HG03064 (cell line): ENCODE data around the gene POLQ.
"Not testable (repeated sequence)": the region's sequence is repeated elsewhere in the genome, so short reads cannot be mapped to it uniquely, and the experiment has no call there.

Experiments
- ATAC-seq: cut with Tn5 transposase; IDR thresholded peaks from one replicate; pipeline ENCODE4 v1.9.1; 2021; ENCODE audit warnings: low read depth; ENCODE audit not compliant: unreplicated experiment

Gene POLQ

GRCh38 chr3:121545574-121546455 is at the start of gene POLQ:
POLQ (minus strand) TSS chr3:121545988; CDS start chr3:121545877, 111 bp downstream.
- ATAC-seq = peak; percentile 73

GRCh38 chr3:121594850-121595249 is 49.1 kb upstream of the POLQ start:
- no peak for ATAC-seq

- ATAC-seq = not testable (repeated sequence)
Measured at GRCh38 chr3:121593806-121594205, 48.0 kb upstream of the POLQ start.

GRCh38 chr3:121592856-121593702 is 47.3 kb upstream of the POLQ start, which contains the start of gene FBXO40:
FBXO40 (plus strand) TSS chr3:121593379; CDS start chr3:121620576, 27,197 bp downstream.
- ATAC-seq = no peak

GRCh38 chr3:121584418-121584817 is 38.6 kb upstream of the POLQ start:
- no peak for ATAC-seq

- no peak for ATAC-seq
Measured at GRCh38 chr3:121581691-121582090, 35.9 kb upstream of the POLQ start.

GRCh38 chr3:121574449-121574848 is 28.7 kb upstream of the POLQ start:
- no peak for ATAC-seq

- ATAC-seq = no peak
Measured at GRCh38 chr3:121567649-121568048, 21.9 kb upstream of the POLQ start, which contains the start of gene ARGFX. ARGFX (plus strand) TSS chr3:121567949; CDS start chr3:121570714, 2,765 bp downstream.

GRCh38 chr3:121566773-121567172 is 21.0 kb upstream of the POLQ start:
- no peak for ATAC-seq

GRCh38 chr3:121562148-121562547 is 16.4 kb upstream of the POLQ start:
- ATAC-seq = no peak

- ATAC-seq = no peak
Measured at GRCh38 chr3:121557426-121557934, 11.7 kb upstream of the POLQ start.

GRCh38 chr3:121552797-121553196 is 7.0 kb upstream of the POLQ start:
- no peak for ATAC-seq

GRCh38 chr3:121552379-121552778 is 6.6 kb upstream of the POLQ start:
- no peak for ATAC-seq

- no peak for ATAC-seq
Measured at GRCh38 chr3:121545049-121545573, 677 bp downstream of the POLQ start.

GRCh38 chr3:121542924-121543323 is 2.9 kb downstream of the POLQ start:
- ATAC-seq = no peak

- ATAC-seq = no peak
Measured at GRCh38 chr3:121531269-121531668, 14.5 kb downstream of the POLQ start.

- ATAC-seq = no peak
Measured at GRCh38 chr3:121529308-121529707, 16.5 kb downstream of the POLQ start.

- ATAC-seq = no peak
Measured at GRCh38 chr3:121520510-121520909, 25.3 kb downstream of the POLQ start.

GRCh38 chr3:121517953-121518655 is 27.7 kb downstream of the POLQ start:
- ATAC-seq = no peak

GRCh38 chr3:121515862-121516261 is 29.9 kb downstream of the POLQ start:
- no peak for ATAC-seq
